ENCODE data around the gene SLC32A1.

Gene SLC32A1

GRCh38 chr20:38700926-38701325 lies 23.4 kb upstream of the SLC32A1 start:
- Histone ChIP-seq H2BK5ac (ENCODE audit: low read depth, low read length, poor library complexity, severe bottlenecking) (no peak overlapping the region), H3K27me3 (ENCODE audit: control insufficient read depth in 1 of 2, insufficient read depth in 1 of 2, low read length in 2 of 2) (peaks cover 69 to 79% of the 10 kb centered on the region in 2 experiments), H2AFZ (ENCODE audit: low read depth, low read length) (no peak overlapping the region), H3K36me3 (ENCODE audit: control insufficient read depth in 1 of 2, insufficient read depth in 2 of 2, low read depth in 1 of 2, low read length in 2 of 2) (no peaks in the 10 kb centered on the region), H2BK120ac (ENCODE audit: low read depth, low read length) (no peak overlapping the region), H2AK5ac (ENCODE audit: low read length, severe bottlenecking) (no peak overlapping the region), H4K8ac (ENCODE audit: low read length) (no peak overlapping the region), H3K27ac (ENCODE audit: low read length, poor library complexity, severe bottlenecking) (no peak overlapping the region), H3K9me3 (ENCODE audit: control insufficient read depth, low read length) (no peaks in the 10 kb centered on the region), H3K79me1 (replicated peaks; ENCODE audit: low read length, poor library complexity, severe bottlenecking) (no peaks in the 10 kb centered on the region), H3K14ac (ENCODE audit: low read length in 2 of 2) (no peak overlapping the region), H3K4me1 (ENCODE audit: control insufficient read depth, insufficient read depth, low read depth, low read length) (no peaks in the 10 kb centered on the region), H3K9ac (ENCODE audit: low read length) (no peak overlapping the region), H2BK15ac (ENCODE audit: low read depth, poor library complexity, severe bottlenecking) (no peak overlapping the region), H3K4ac (ENCODE audit: low read depth in 1 of 2, low read length in 2 of 2) (no peak overlapping the region), H3K4me2 (ENCODE audit: low read length, poor library complexity, severe bottlenecking) (no peak overlapping the region), H3K23ac (ENCODE audit: low read length in 2 of 2) (no peak overlapping the region), H2BK12ac (ENCODE audit: low read length in 2 of 2) (no peak overlapping the region), H3K18ac (ENCODE audit: low read depth in 1 of 2, low read length in 2 of 2) (no peak overlapping the region), H4K91ac (ENCODE audit: low read length) (no peak overlapping the region), H3K4me3 (ENCODE audit: insufficient read depth in 1 of 2, low read depth in 1 of 2, low read length in 2 of 2) (no peak overlapping the region)
- 69% methylated on average over 3 of the region's 3 CpGs for WGBS
- DNase-seq, result no peak

- Histone ChIP-seq H2BK5ac (ENCODE audit: low read depth, low read length, poor library complexity, severe bottlenecking) (no peak overlapping the region), H3K23ac (ENCODE audit: low read length in 2 of 2) (peak overlapping the region in 1 of 2 experiments; percentile 34), H3K27me3 (ENCODE audit: control insufficient read depth in 1 of 2, insufficient read depth in 1 of 2, low read length in 2 of 2) (peaks cover 68 to 73% of the 10 kb centered on the region in 2 experiments), H3K27ac (ENCODE audit: low read length, poor library complexity, severe bottlenecking) (no peak overlapping the region), H2AK5ac (ENCODE audit: low read length, severe bottlenecking) (no peak overlapping the region), H3K18ac (ENCODE audit: low read depth in 1 of 2, low read length in 2 of 2) (no peak overlapping the region), H4K8ac (ENCODE audit: low read length) (no peak overlapping the region), H3K79me1 (replicated peaks; ENCODE audit: low read length, poor library complexity, severe bottlenecking) (no peaks in the 10 kb centered on the region), H3K4ac (ENCODE audit: low read depth in 1 of 2, low read length in 2 of 2) (no peak overlapping the region), H3K4me2 (ENCODE audit: low read length, poor library complexity, severe bottlenecking) (no peak overlapping the region), H4K91ac (ENCODE audit: low read length) (no peak overlapping the region), H3K4me1 (ENCODE audit: control insufficient read depth, insufficient read depth, low read depth, low read length) (no peaks in the 10 kb centered on the region), H3K9me3 (ENCODE audit: control insufficient read depth, low read length) (no peaks in the 10 kb centered on the region), H3K14ac (ENCODE audit: low read length in 2 of 2) (no peak overlapping the region), H3K9ac (ENCODE audit: low read length) (no peak overlapping the region), H3K36me3 (ENCODE audit: control insufficient read depth in 1 of 2, insufficient read depth in 2 of 2, low read depth in 1 of 2, low read length in 2 of 2) (no peaks in the 10 kb centered on the region), H2BK120ac (ENCODE audit: low read depth, low read length) (no peak overlapping the region), H2AFZ (ENCODE audit: low read depth, low read length) (no peak overlapping the region), H2BK12ac (ENCODE audit: low read length in 2 of 2) (no peak overlapping the region), H2BK15ac (ENCODE audit: low read depth, poor library complexity, severe bottlenecking) (no peak overlapping the region), H3K4me3 (ENCODE audit: insufficient read depth in 1 of 2, low read depth in 1 of 2, low read length in 2 of 2) (no peak overlapping the region)
- WGBS, result 44% methylated on average over 3 of the region's 3 CpGs
- DNase-seq, result no peak
Observed at GRCh38 chr20:38703526-38703925, 20.8 kb upstream of the SLC32A1 start.

- Histone ChIP-seq H3K79me1 (replicated peaks; ENCODE audit: low read length, poor library complexity, severe bottlenecking) (no peaks in the 10 kb centered on the region), H3K14ac (ENCODE audit: low read length in 2 of 2) (no peak overlapping the region), H3K4ac (ENCODE audit: low read depth in 1 of 2, low read length in 2 of 2) (no peak overlapping the region), H2BK120ac (ENCODE audit: low read depth, low read length) (no peak overlapping the region), H4K91ac (ENCODE audit: low read length) (no peak overlapping the region), H3K36me3 (ENCODE audit: control insufficient read depth in 1 of 2, insufficient read depth in 2 of 2, low read depth in 1 of 2, low read length in 2 of 2) (no peaks in the 10 kb centered on the region), H2BK5ac (ENCODE audit: low read depth, low read length, poor library complexity, severe bottlenecking) (no peak overlapping the region), H3K27ac (ENCODE audit: low read length, poor library complexity, severe bottlenecking) (no peak overlapping the region), H4K8ac (ENCODE audit: low read length) (no peak overlapping the region), H2BK12ac (ENCODE audit: low read length in 2 of 2) (no peak overlapping the region), H3K18ac (ENCODE audit: low read depth in 1 of 2, low read length in 2 of 2) (no peak overlapping the region), H2AFZ (ENCODE audit: low read depth, low read length) (no peak overlapping the region), H3K4me3 (ENCODE audit: insufficient read depth in 1 of 2, low read depth in 1 of 2, low read length in 2 of 2) (no peak overlapping the region), H3K4me2 (ENCODE audit: low read length, poor library complexity, severe bottlenecking) (no peak overlapping the region), H3K9ac (ENCODE audit: low read length) (no peak overlapping the region), H3K4me1 (ENCODE audit: control insufficient read depth, insufficient read depth, low read depth, low read length) (no peaks in the 10 kb centered on the region), H2AK5ac (ENCODE audit: low read length, severe bottlenecking) (no peak overlapping the region), H3K27me3 (ENCODE audit: control insufficient read depth in 1 of 2, insufficient read depth in 1 of 2, low read length in 2 of 2) (peaks cover 68% of the 10 kb centered on the region in 2 experiments), H3K9me3 (ENCODE audit: control insufficient read depth, low read length) (no peaks in the 10 kb centered on the region), H2BK15ac (ENCODE audit: low read depth, poor library complexity, severe bottlenecking) (no peak overlapping the region), H3K23ac (ENCODE audit: low read length in 2 of 2) (no peak overlapping the region)
- 51% methylated on average over 3 of the region's 4 CpGs for WGBS
- no peak for DNase-seq
Observed at GRCh38 chr20:38704136-38704535, 20.1 kb upstream of the SLC32A1 start.

GRCh38 chr20:38706509-38706908 lies 17.8 kb upstream of the SLC32A1 start:
- H2BK120ac ChIP-seq (ENCODE audit: low read depth, low read length), result no peak overlapping the region
- peaks cover 47 to 59% of the 10 kb centered on the region in 2 experiments for H3K27me3 ChIP-seq (ENCODE audit: control insufficient read depth in 1 of 2, insufficient read depth in 1 of 2, low read length in 2 of 2)
- no peak overlapping the region for H2AK5ac ChIP-seq (ENCODE audit: low read length, severe bottlenecking)
- no peaks in the 10 kb centered on the region for H3K9me3 ChIP-seq (ENCODE audit: control insufficient read depth, low read length)
- H3K79me1 ChIP-seq (replicated peaks; ENCODE audit: low read length, poor library complexity, severe bottlenecking), result no peaks in the 10 kb centered on the region
- H3K9ac ChIP-seq (ENCODE audit: low read length), result no peak overlapping the region
- H2BK5ac ChIP-seq (ENCODE audit: low read depth, low read length, poor library complexity, severe bottlenecking), result no peak overlapping the region
- H3K36me3 ChIP-seq (ENCODE audit: control insufficient read depth in 1 of 2, insufficient read depth in 2 of 2, low read depth in 1 of 2, low read length in 2 of 2), result no peaks in the 10 kb centered on the region
- no peaks in the 10 kb centered on the region for H3K4me1 ChIP-seq (ENCODE audit: control insufficient read depth, insufficient read depth, low read depth, low read length)
- H3K27ac ChIP-seq (ENCODE audit: low read length, poor library complexity, severe bottlenecking), result no peak overlapping the region
- H2BK12ac ChIP-seq (ENCODE audit: low read length in 2 of 2), result no peak overlapping the region
- no peak overlapping the region for H3K4ac ChIP-seq (ENCODE audit: low read depth in 1 of 2, low read length in 2 of 2)
- no peak overlapping the region for H3K18ac ChIP-seq (ENCODE audit: low read depth in 1 of 2, low read length in 2 of 2)
- no peak overlapping the region for H3K4me3 ChIP-seq (ENCODE audit: insufficient read depth in 1 of 2, low read depth in 1 of 2, low read length in 2 of 2)
- no peak for DNase-seq
- no peak overlapping the region for H3K23ac ChIP-seq (ENCODE audit: low read length in 2 of 2)
- no peak overlapping the region for H2BK15ac ChIP-seq (ENCODE audit: low read depth, poor library complexity, severe bottlenecking)
- WGBS, result 14% methylated on average over 7 of the region's 7 CpGs
- H3K14ac ChIP-seq (ENCODE audit: low read length in 2 of 2), result no peak overlapping the region
- H4K8ac ChIP-seq (ENCODE audit: low read length), result no peak overlapping the region
- H2AFZ ChIP-seq (ENCODE audit: low read depth, low read length), result no peak overlapping the region
- no peak overlapping the region for H3K4me2 ChIP-seq (ENCODE audit: low read length, poor library complexity, severe bottlenecking)
- no peak overlapping the region for H4K91ac ChIP-seq (ENCODE audit: low read length)
